Effector CD4-positive, alpha-beta T cell (primary cell): ENCODE measurements around the gene MRTO4.
"Not testable (repeated sequence)": the region's sequence is repeated elsewhere in the genome, so short reads cannot be mapped to it uniquely, and the experiment has no call there.

Source experiments
- DNase-seq: peaks from one replicate; pipeline ENCODE4 v3.0.0-alpha.2; 2020

Gene MRTO4

GRCh38 chr1:19273106-19273843 lies 21.7 kb downstream of the MRTO4 start:
- DNase-seq = no peak

GRCh38 chr1:19273844-19274531 lies 22.4 kb downstream of the MRTO4 start:
- DNase-seq = not testable (repeated sequence)

- no peak for DNase-seq
These were observed 23.0 kb downstream of the MRTO4 start for GRCh38 chr1:19274636-19275035.

- DNase-seq = no peak
These were observed 32.3 kb downstream of the MRTO4 start for GRCh38 chr1:19283891-19284290.

GRCh38 chr1:19284881-19285280 lies 33.3 kb downstream of the MRTO4 start:
- no peak for DNase-seq

GRCh38 chr1:19285366-19285765 lies 33.8 kb downstream of the MRTO4 start:
- not testable (repeated sequence) for DNase-seq

- not testable (repeated sequence) for DNase-seq
These were observed 34.2 kb downstream of the MRTO4 start for GRCh38 chr1:19285807-19286206.

- no peak for DNase-seq
These were observed 36.0 kb downstream of the MRTO4 start for GRCh38 chr1:19287436-19288185.

GRCh38 chr1:19288324-19289241 lies 37.0 kb downstream of the MRTO4 start, which contains the start of gene AKR7A3:
Gene AKR7A3 (minus strand): TSS chr1:19288770. CDS start chr1:19288709, 61 bp downstream.
- peak; percentile 24 for DNase-seq

- DNase-seq = no peak
These were observed 37.6 kb downstream of the MRTO4 start for GRCh38 chr1:19289244-19289643.

GRCh38 chr1:19294638-19295037 lies 43.0 kb downstream of the MRTO4 start:
- DNase-seq = no peak

GRCh38 chr1:19300211-19300610 lies 48.6 kb downstream of the MRTO4 start:
- DNase-seq = no peak

- not testable (repeated sequence) for DNase-seq
These were observed 52.5 kb downstream of the MRTO4 start for GRCh38 chr1:19304081-19304480.

GRCh38 chr1:19305880-19306279 lies 54.3 kb downstream of the MRTO4 start:
- no peak for DNase-seq

- DNase-seq = no peak
These were observed 55.3 kb downstream of the MRTO4 start for GRCh38 chr1:19306941-19307340.

- DNase-seq = no peak
These were observed 56.3 kb downstream of the MRTO4 start for GRCh38 chr1:19307794-19308508.

GRCh38 chr1:19308509-19308907 lies 56.9 kb downstream of the MRTO4 start:
- DNase-seq = no peak

- DNase-seq = no peak
These were observed 57.7 kb downstream of the MRTO4 start for GRCh38 chr1:19309123-19309813.
